ENCODE measurements around the gene ECM2.

Gene ECM2

DNA sequence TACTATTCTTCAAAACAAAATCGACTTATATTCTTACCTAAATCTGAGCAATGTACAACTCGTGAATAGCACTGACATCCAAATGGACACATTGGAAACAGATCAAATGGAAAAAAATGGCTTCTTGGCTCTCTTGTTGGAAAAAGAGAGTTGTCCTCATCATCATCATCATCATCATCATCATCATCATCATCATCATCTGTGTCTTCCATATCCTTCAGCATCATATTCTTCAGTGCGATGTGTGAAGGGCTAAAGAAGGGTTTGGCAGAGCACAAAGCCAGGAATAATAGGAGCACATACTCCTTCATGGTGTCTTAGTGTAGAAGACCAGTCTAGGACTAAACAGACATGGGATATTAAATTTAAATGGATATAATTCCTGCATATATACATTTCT lies 61.2 kb downstream of the ECM2 start:
- H3K4me3 ChIP-seq (ENCODE audit: low read depth, low read length) = no peak overlapping the region
- TF ChIP-seq, protein P1, sequence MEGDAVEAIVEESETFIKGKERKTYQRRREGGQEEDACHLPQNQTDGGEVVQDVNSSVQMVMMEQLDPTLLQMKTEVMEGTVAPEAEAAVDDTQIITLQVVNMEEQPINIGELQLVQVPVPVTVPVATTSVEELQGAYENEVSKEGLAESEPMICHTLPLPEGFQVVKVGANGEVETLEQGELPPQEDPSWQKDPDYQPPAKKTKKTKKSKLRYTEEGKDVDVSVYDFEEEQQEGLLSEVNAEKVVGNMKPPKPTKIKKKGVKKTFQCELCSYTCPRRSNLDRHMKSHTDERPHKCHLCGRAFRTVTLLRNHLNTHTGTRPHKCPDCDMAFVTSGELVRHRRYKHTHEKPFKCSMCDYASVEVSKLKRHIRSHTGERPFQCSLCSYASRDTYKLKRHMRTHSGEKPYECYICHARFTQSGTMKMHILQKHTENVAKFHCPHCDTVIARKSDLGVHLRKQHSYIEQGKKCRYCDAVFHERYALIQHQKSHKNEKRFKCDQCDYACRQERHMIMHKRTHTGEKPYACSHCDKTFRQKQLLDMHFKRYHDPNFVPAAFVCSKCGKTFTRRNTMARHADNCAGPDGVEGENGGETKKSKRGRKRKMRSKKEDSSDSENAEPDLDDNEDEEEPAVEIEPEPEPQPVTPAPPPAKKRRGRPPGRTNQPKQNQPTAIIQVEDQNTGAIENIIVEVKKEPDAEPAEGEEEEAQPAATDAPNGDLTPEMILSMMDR (IDR thresholded peaks at IDR 0.05; ENCODE audit: borderline replicate concordance, insufficient read depth, low read depth, low read length) = no peak

DNA sequence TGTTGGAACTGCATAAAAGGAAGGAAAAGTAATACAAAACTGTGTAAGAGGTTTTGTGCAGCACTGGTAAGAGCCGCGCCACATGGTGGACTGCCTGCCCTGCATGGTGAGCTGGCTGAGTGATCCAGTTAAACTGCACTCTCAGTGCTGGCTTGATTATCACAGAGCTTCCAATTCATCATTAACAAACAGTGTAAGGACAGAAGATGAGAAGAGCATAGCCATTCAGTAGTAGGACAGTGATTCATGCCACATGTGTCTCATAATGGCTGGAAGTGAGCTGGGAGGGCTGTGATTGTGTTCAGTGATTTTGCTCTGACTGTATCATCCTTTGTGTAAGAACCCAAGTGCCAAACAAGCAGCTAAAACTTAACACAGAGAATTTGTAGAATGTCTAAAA lies 67.6 kb downstream of the ECM2 start:
- TF ChIP-seq, protein P1 (IDR thresholded peaks at IDR 0.05; ENCODE audit: borderline replicate concordance, insufficient read depth, low read depth, low read length) = no peak
- H3K4me3 ChIP-seq (ENCODE audit: low read depth, low read length) = no peak overlapping the region

GRCh38 chr9:92467511-92467910 lies 68.3 kb downstream of the ECM2 start:
- TF ChIP-seq, protein P1 (IDR thresholded peaks at IDR 0.05; ENCODE audit: borderline replicate concordance, insufficient read depth, low read depth, low read length) = no peak
- H3K4me3 ChIP-seq (ENCODE audit: low read depth, low read length) = no peak overlapping the region

GRCh38 chr9:92467041-92467440 lies 68.7 kb downstream of the ECM2 start:
- TF ChIP-seq, protein P1 (IDR thresholded peaks at IDR 0.05; ENCODE audit: borderline replicate concordance, insufficient read depth, low read depth, low read length) = no peak
- H3K4me3 ChIP-seq (ENCODE audit: low read depth, low read length) = no peak overlapping the region

GRCh38 chr9:92463984-92464383 lies 71.8 kb downstream of the ECM2 start:
- TF ChIP-seq, protein P1 (IDR thresholded peaks at IDR 0.05; ENCODE audit: borderline replicate concordance, insufficient read depth, low read depth, low read length) = no peak

DNA sequence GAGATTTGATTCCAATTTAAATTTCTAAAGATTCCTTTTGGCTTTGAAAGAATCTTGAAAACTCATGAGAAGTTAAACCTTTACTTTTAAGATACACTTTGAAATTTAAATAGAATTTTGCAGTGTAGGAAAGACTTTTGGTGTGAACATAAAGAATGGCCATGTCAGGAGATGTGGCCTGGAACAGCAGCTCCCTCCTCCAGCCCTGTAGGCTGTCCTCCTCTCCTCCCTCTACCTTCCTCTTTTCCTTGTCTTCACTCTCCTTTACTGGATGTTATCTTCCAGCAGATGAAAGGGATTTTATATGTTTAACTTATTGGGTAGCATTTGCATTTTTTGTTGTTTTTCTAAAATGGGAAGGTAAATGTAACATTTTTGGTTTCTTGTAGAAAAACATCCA lies 72.4 kb downstream of the ECM2 start:
- H3K4me3 ChIP-seq (ENCODE audit: low read depth, low read length) = no peak overlapping the region
- TF ChIP-seq, protein P1 (IDR thresholded peaks at IDR 0.05; ENCODE audit: borderline replicate concordance, insufficient read depth, low read depth, low read length) = no peak

More at GRCh38 chr9:92463984-92464383, 71.8 kb downstream of the ECM2 start:
- H3K4me3 ChIP-seq (ENCODE audit: low read depth, low read length) = no peak overlapping the region

DNA sequence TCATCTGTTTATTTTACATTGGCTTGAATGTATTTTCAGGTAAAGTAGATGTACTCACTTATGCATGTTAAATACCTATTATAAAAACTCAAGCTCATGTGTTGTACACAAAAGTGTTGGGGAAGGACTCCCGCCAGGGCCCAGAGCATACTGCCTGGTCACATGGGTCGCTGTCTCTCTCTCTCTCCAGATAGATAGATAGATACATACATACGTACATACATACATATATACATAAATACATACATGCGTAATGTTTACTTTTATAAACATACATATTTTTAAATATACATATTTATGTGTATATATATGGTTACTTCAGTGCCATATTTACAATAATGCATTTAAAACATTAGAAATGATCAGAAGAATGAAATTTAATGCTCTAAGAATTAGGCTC lies 78.2 kb downstream of the ECM2 start:
- H3K4me3 ChIP-seq (ENCODE audit: low read depth, low read length) = no peak overlapping the region
- TF ChIP-seq, protein P1 (IDR thresholded peaks at IDR 0.05; ENCODE audit: borderline replicate concordance, insufficient read depth, low read depth, low read length) = no peak
